Tracheal epithelial cell (primary cell): ENCODE data around the gene HLF. TPM values are rescaled to one million over a fixed set of nuclear protein-coding genes. Genes with fewer than 3 reads are reported as not detected.

Source experiments
- total RNA-seq: library from RNA; depleted of rRNA; stranded (reverse); fragments of >200 nt; gene quantifications from 2 replicates; pipeline ENCODE4 v1.2.1, GENCODE V29; 2014

Gene HLF
- total RNA-seq = under 0.01 and 0.24 TPM in 2 replicates

GRCh38 chr17:55264645-55265298, at the start of gene HLF:
Gene HLF, plus strand, starts transcription at chr17:55264960. Its CDS starts 525 bp downstream, at chr17:55265485.

Other genes starting within 250 kb of the HLF start
- gene MMD, start 156.9 kb downstream of the HLF start, total RNA-seq = 7.2 and 21.2 TPM in 2 replicates
- under 0.01 TPM in 1 of 2 replicates, not detected in the other for gene SMIM36, start 246.5 kb downstream of the HLF start, total RNA-seq